ENCODE measurements around the gene CARMIL1. TPM values are rescaled to one million over a fixed set of nuclear protein-coding genes. Genes with fewer than 3 reads are reported as not detected.

CARMIL1 gene
- total RNA-seq, 2 donors from 2014 or later: 28.7 to 31.6 TPM

GRCh38 chr6:25541228-25541627 is 262.1 kb downstream of the CARMIL1 start:
- no peak overlapping the region for H3K4me3 Mint-ChIP-seq
- Histone ChIP-seq H3K4me3 (ENCODE audit: low read length) (no peak overlapping the region), H3K27me3 (ENCODE audit: control insufficient read depth, insufficient read depth, low read length, poor library complexity, severe bottlenecking) (no peaks in the 10 kb centered on the region), H3K27ac (ENCODE audit: low read depth, low read length) (no peak overlapping the region), H3K9me3 (ENCODE audit: control insufficient read depth, low read length) (no peaks in the 10 kb centered on the region), H3K4me1 (ENCODE audit: control insufficient read depth, insufficient read depth, low read length) (no peaks in the 10 kb centered on the region), H3K36me3 (ENCODE audit: control insufficient read depth, insufficient read depth, low read length) (peaks cover 13% of the 10 kb centered on the region), H3K9ac (ENCODE audit: extremely low read depth, low read length, poor library complexity, severe bottlenecking) (no peak overlapping the region)
- TF ChIP-seq, protein P1, sequence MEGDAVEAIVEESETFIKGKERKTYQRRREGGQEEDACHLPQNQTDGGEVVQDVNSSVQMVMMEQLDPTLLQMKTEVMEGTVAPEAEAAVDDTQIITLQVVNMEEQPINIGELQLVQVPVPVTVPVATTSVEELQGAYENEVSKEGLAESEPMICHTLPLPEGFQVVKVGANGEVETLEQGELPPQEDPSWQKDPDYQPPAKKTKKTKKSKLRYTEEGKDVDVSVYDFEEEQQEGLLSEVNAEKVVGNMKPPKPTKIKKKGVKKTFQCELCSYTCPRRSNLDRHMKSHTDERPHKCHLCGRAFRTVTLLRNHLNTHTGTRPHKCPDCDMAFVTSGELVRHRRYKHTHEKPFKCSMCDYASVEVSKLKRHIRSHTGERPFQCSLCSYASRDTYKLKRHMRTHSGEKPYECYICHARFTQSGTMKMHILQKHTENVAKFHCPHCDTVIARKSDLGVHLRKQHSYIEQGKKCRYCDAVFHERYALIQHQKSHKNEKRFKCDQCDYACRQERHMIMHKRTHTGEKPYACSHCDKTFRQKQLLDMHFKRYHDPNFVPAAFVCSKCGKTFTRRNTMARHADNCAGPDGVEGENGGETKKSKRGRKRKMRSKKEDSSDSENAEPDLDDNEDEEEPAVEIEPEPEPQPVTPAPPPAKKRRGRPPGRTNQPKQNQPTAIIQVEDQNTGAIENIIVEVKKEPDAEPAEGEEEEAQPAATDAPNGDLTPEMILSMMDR (conservative IDR thresholded peaks at IDR 0.05): no peak
- H3K4me1 Mint-ChIP-seq: no peaks in the 10 kb centered on the region
- no peaks in the 10 kb centered on the region for H3K27me3 Mint-ChIP-seq (ENCODE audit: insufficient read depth)
- H3K27ac Mint-ChIP-seq: no peak overlapping the region
- H3K36me3 Mint-ChIP-seq (ENCODE audit: low read depth): peaks cover 29% of the 10 kb centered on the region
- WGBS, 2 experiments (ENCODE audit: insufficient coverage in 1 of 2, insufficient read length in 1 of 2): no CpG with 5 or more reads among the region's 1 CpG
- no peaks in the 10 kb centered on the region for H3K9me3 Mint-ChIP-seq
- no peak for DNase-seq

DNA sequence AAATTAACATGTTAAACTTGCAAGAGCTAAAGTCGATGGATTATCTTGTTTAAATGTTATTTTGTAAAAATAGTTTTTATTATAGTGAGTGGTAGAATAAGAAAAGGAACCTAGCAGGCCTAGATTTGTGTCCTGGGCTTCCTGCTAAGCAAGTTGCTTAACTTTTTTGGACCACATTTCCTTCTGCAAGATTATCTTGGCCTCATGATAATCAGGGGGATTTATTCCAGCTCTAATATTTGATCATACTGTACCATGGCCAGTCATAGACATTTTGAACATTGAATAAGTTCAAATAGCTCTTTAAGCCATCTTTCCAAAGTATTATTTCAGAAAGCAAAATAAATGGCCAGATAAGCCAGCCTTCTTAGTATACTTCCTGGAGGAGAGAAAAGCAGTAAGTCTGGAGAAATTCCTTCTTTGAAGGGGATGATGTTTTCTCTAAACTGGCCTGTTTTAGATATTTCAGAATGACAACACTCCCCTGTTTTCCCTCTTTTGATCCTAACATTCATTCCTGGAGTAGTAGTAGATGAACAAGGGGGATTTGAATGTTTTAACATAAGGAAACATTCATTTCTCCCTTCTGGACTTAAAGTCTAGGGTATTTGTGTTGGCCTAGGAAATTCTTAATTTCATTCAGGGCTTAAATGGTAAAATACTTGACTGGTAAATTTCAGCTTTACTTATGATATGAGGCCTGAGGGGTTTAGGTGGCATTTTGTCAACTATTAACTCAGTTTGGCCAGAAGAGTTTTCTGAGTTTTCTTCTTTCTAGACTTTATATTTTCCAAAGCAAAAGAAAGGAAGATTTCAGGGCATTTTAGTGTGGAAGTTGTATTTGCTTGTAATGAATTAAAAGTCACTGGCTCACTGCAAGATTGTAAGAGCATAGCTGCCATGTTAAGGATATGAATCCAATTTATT is 264.1 kb downstream of the CARMIL1 start:
- TF ChIP-seq, protein P1 (conservative IDR thresholded peaks at IDR 0.05): no peak
- no peak overlapping the region for H3K4me3 Mint-ChIP-seq
- no peak overlapping the region for H3K27ac Mint-ChIP-seq
- 65% methylated on average over 1 of the region's 1 CpG; no CpG with 5 or more reads in 1 of the 2 experiments for WGBS, 2 experiments (ENCODE audit: insufficient coverage in 1 of 2, insufficient read length in 1 of 2)
- H3K4me1 Mint-ChIP-seq: no peaks in the 10 kb centered on the region
- Histone ChIP-seq H3K27me3 (ENCODE audit: control insufficient read depth, insufficient read depth, low read length, poor library complexity, severe bottlenecking) (no peaks in the 10 kb centered on the region), H3K9ac (ENCODE audit: extremely low read depth, low read length, poor library complexity, severe bottlenecking) (no peak overlapping the region), H3K27ac (ENCODE audit: low read depth, low read length) (no peak overlapping the region), H3K9me3 (ENCODE audit: control insufficient read depth, low read length) (no peaks in the 10 kb centered on the region), H3K4me3 (ENCODE audit: low read length) (no peak overlapping the region), H3K4me1 (ENCODE audit: control insufficient read depth, insufficient read depth, low read length) (no peaks in the 10 kb centered on the region), H3K36me3 (ENCODE audit: control insufficient read depth, insufficient read depth, low read length) (peaks cover 13% of the 10 kb centered on the region)
- H3K27me3 Mint-ChIP-seq (ENCODE audit: insufficient read depth): no peaks in the 10 kb centered on the region
- DNase-seq: no peak
- no peaks in the 10 kb centered on the region for H3K9me3 Mint-ChIP-seq
- peaks cover 27% of the 10 kb centered on the region for H3K36me3 Mint-ChIP-seq (ENCODE audit: low read depth)

DNA sequence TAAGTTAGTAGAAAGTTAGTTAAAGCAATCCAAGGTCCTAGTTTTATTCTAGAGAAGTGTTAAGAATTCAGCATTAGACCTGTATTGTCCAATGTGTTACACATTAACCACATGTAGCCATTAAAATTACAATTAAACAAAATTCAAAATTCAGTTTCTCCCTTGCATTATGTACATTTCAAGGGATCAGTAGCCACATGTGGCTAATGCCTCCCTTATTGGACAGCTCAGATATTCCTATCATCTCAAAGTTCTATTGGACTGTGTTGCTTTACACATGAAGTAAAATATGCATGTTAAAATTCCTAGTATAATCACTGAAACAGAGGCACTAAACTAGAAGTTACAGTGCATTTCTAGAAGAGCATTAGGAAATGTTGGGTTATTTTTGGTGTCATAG is 265.7 kb downstream of the CARMIL1 start:
- Histone ChIP-seq H3K27ac (ENCODE audit: low read depth, low read length) (no peak overlapping the region), H3K9me3 (ENCODE audit: control insufficient read depth, low read length) (no peaks in the 10 kb centered on the region), H3K9ac (ENCODE audit: extremely low read depth, low read length, poor library complexity, severe bottlenecking) (no peak overlapping the region), H3K4me3 (ENCODE audit: low read length) (no peak overlapping the region), H3K4me1 (ENCODE audit: control insufficient read depth, insufficient read depth, low read length) (no peaks in the 10 kb centered on the region), H3K36me3 (ENCODE audit: control insufficient read depth, insufficient read depth, low read length) (peaks cover 11% of the 10 kb centered on the region), H3K27me3 (ENCODE audit: control insufficient read depth, insufficient read depth, low read length, poor library complexity, severe bottlenecking) (no peaks in the 10 kb centered on the region)
- H3K4me3 Mint-ChIP-seq: no peak overlapping the region
- peaks cover 18% of the 10 kb centered on the region for H3K36me3 Mint-ChIP-seq (ENCODE audit: low read depth)
- H3K27me3 Mint-ChIP-seq (ENCODE audit: insufficient read depth): no peaks in the 10 kb centered on the region
- TF ChIP-seq, protein P1 (conservative IDR thresholded peaks at IDR 0.05): no peak
- no peaks in the 10 kb centered on the region for H3K4me1 Mint-ChIP-seq
- no peak for DNase-seq
- no peak overlapping the region for H3K27ac Mint-ChIP-seq
- H3K9me3 Mint-ChIP-seq: no peaks in the 10 kb centered on the region

Data from endodermal cell (in vitro differentiated cells).